HK-2 (cell line): ENCODE data around the gene ZNF778.
A peak's percentile ranks its signal among the peaks of the same experiment; 100 is the strongest.
"Not testable (repeated sequence)": the region's sequence is repeated elsewhere in the genome, so short reads cannot be mapped to it uniquely, and the experiment has no call there.

Experiments
- DNase-seq: peaks from one replicate; pipeline ENCODE4 v3.0.0-alpha.2; 2018; ENCODE audit not compliant: unreplicated experiment

The ZNF778 gene

GRCh38 chr16:89179656-89180315, 37.7 kb upstream of the ZNF778 start:
- no peak for DNase-seq

DNA sequence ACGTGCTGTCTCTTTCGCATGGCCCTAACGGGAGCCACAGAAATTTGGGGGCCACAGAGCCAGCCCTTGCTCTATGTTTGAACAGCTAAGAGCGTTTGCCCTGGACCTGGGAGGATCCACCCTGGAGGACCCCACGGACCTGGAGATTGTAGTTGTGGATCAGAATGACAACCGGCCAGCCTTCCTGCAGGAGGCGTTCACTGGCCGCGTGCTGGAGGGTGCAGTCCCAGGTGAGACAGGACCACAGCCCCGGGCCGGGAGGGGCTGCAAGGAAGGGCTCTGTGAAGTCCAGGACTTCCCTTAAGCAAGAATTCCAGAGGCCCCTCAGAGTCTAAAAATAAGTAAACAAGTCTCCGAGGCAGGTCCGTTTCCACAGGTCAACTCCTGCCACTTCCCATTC, 34.0 kb upstream of the ZNF778 start:
- DNase-seq = no peak

- no peak for DNase-seq
Observed at GRCh38 chr16:89183975-89184676, 33.4 kb upstream of the ZNF778 start.

- DNase-seq = no peak
Observed at GRCh38 chr16:89184677-89184932, 32.9 kb upstream of the ZNF778 start.

GRCh38 chr16:89184933-89185794, 32.3 kb upstream of the ZNF778 start:
- DNase-seq = no peak

DNA sequence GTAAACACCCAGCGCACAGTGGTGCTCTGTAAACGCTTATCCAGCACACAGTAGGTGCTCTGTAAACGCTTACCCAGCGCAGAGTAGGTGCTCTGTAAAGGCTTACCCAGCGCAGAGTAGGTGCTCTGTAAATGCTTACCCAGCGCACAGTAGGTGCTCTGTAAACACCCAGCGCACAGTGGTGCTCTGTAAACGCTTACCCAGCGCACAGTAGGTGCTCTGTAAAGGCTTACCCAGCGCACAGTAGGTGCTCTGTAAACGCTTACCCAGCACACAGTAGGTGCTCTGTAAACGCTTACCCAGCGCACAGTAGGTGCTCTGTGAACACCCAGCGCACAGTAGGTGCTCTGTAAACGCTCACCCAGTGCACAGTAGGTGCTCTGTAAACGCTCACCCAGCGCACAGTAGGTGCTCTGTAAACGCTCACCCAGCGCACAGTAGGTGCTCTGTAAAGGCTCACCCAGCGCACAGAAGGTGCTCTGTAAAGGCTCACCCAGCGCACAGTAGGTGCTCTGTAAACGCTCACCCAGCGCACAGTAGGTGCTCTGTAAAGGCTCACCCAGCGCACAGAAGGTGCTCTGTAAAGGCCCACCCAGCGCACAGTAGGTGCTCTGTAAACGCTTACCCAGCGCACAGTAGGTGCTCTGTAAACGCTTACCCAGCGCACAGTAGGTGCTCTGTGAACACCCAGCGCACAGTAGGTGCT, 31.5 kb upstream of the ZNF778 start:
- not testable (repeated sequence) for DNase-seq

DNA sequence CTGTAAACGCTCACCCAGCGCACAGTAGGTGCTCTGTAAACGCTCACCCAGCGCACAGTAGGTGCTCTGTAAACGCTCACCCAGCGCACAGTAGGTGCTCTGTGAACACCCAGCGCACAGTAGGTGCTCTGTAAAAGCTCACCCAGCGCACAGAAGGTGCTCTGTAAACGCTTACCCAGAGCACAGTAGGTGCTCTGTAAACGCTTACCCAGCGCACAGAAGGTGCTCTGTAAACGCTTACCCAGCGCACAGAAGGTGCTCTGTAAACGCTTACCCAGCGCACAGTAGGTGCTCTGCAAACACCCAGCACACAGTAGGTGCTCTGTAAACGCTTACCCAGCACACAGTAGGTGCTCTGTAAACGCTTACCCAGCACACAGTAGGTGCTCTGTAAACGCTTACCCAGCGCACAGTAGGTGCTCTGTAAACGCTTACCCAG, 30.9 kb upstream of the ZNF778 start:
- not testable (repeated sequence) for DNase-seq

- DNase-seq = no peak
Observed at GRCh38 chr16:89187032-89187769, 30.3 kb upstream of the ZNF778 start.

DNA sequence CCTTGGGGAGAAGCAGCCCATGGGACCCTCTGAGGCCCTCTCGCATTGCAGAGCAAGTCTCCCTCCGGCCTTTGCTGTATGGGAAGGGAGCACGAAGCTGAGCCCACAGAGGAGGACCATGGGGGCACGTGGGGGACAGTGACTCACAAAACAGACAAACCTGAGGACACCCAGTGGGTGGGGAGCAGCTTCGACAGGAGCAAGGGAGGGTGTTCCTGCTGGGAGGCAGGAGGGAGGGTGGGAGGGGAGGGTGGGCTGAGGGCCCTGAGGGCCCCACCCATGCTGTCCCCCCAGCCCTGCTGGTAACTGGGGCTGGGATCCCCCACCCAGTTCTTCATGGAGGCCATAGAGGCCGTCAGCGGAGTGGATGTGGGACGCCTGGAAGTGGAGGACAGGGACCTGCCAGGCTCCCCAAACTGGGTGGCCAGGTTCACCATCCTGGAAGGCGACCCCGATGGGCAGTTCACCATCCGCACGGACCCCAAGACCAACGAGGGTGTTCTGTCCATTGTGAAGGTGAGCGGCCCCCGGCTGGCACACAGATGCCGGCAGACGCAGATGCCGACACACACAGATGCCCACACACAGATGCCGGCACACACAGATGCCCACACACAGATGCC, 29.6 kb upstream of the ZNF778 start:
- no peak for DNase-seq

DNA sequence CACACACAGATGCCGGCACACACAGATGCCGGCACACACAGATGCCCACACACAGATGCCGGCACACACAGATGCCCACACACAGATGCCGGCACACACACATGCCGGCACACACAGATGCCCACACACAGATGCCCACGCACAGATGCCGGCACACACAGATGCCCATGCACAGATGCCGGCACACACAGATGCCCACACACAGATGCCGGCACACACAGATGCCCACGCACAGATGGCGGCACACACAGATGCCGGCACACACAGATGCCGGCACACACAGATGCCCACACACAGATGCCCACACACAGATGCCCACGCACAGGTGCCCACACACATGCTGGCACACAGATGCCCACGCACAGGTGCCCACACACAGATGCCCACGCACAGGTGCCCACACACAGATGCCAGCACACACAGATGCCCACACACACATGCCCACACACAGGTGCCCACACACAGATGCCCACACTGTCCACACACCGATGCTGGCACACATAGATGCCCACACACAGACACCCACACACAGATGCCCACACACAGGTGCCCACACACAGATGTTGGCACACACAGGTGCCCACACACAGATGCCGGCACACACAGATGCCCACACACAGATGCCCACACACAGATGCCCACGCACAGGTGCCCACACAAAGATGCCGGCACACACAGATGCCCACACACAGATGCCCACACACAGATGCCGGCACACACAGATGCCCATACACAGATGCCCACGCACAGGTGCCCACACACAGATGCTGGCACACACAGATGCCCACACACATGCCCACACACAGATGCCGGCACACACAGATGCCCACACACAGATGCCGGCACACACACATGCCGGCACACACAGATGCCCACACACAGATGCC, 28.8 kb upstream of the ZNF778 start:
- DNase-seq = not testable (repeated sequence)

DNA sequence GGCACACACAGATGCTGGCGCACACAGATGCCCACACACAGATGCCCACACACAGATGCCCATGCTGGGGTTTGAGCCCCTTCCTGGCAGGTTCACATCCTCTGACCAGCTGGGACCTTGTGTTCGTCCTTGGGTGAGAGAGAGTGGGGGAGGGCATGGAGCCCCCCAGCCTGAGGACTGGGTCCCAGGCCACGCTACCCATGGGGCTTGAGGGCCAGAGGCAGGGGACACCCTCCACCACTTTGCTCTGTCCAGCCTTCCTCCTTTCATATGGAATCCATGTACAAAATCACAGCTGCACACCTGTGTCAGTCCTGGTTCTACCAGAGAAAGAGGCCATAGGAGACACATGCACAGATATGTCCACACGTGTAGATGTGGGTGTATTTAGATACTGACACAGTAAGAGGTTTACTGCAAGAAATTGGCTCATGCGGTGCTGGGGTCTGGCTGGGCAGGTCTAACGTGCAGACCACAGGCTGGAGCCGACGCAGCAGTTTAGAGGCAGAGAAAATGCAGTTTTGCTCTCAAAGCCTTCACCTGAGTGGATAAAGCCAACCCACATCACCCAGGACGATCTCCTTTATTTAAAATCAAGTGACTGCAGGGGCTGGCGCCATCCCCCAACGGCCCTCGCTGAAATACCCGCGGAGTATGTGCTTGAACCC, 28.0 kb upstream of the ZNF778 start:
- no peak for DNase-seq

- no peak for DNase-seq
Observed at GRCh38 chr16:89190150-89190958, 27.1 kb upstream of the ZNF778 start.

- no peak for DNase-seq
Observed at GRCh38 chr16:89191033-89191900, 26.2 kb upstream of the ZNF778 start.

DNA sequence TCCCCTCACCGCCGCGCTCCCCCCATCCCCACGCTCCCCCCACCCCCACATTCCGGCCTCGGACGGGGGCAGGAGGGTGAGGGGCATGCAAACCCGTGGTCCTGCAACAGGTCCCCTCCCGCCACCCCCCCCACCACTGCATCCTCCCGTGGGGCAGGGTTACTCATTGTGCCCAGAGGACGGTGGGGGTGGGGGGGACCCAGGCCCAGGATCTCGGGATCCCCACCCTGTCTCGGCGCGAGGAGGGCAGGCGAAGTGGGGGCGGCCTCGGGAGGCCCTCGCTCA, 25.7 kb upstream of the ZNF778 start:
- DNase-seq = no peak

GRCh38 chr16:89192186-89192955, 25.1 kb upstream of the ZNF778 start:
- peak; percentile 76 for DNase-seq

GRCh38 chr16:89192956-89193575, 24.4 kb upstream of the ZNF778 start:
- no peak for DNase-seq
